ENCODE measurements around the gene TFR2.
A peak's percentile ranks its signal among the peaks of the same experiment; 100 is the strongest.

TFR2 gene

DNA sequence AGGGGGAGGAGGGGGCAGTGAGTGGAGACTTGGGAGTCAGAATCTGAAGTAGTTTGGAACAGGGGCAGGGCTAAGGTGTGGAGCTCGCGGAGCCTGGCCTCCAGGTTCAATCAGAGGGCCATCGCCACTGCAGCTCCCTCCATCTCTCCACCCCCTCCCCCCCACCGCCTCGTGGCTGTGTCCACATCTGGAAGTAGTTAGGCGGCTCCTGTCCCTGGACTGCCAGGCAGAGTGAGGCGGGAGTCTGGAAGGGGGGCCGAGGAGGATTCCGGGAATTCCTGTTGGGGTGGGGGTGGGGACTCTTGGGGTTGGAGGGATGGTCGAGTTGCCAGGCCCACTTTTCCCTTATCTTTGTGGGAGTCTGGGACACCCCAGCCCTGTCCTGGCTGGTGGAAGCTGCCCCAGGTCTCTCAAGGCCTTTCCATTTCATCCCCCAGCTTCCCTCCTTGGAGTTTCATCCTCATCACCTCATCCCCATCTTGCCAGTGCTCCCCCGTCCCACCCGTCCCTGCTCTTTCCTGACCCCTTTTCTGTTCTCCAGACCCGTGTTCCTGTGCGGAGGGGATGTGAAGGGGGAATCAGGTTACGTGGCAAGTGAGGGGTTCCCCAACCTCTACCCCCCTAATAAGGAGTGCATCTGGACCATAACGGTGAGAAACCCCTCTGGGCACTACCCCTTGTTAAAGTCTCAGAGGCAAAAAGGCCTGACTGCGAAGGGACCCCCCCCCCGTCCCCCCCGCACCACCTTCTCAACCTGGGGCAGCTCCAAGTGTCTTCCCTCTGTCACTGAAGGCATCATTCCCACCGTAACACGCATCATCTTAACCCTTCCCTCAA is 38.2 kb downstream of the TFR2 start:
- TF ChIP-seq CTCF (IDR thresholded peaks at IDR 0.05; ENCODE audit: insufficient read depth, low read length, poor library complexity, severe bottlenecking) = no peak
- TF ChIP-seq EZH2phosphoT487 (conservative IDR thresholded peaks at IDR 0.05; ENCODE audit: low read length) = no peak
- Histone ChIP-seq H4K20me1 (ENCODE audit: low read depth, low read length) (no peaks in the 10 kb centered on the region), H3K9me3 (ENCODE audit: insufficient read depth, low read length) (no peaks in the 10 kb centered on the region), H2AFZ (ENCODE audit: low read depth, low read length, severe bottlenecking) (peak overlapping the region; percentile 67), H3F3A (ENCODE audit: insufficient read depth) (no peaks in the 10 kb centered on the region), H3K79me2 (ENCODE audit: insufficient read depth, low read length) (no peaks in the 10 kb centered on the region), H3K27me3 (ENCODE audit: low read length) (no peaks in the 10 kb centered on the region), H3K9me2 (replicated peaks; ENCODE audit: insufficient read depth, low read length) (no peaks in the 10 kb centered on the region), H3K4me3 (ENCODE audit: insufficient read depth, low read length, poor library complexity, severe bottlenecking) (no peak overlapping the region), H3K27ac (ENCODE audit: low read depth, low read length) (no peak overlapping the region), H3K4me2 (ENCODE audit: low read depth, low read length, poor library complexity, severe bottlenecking) (peak overlapping the region; percentile 51), H3K36me3 (ENCODE audit: low read length) (no peaks in the 10 kb centered on the region), H3K9ac (ENCODE audit: low read length) (peak overlapping the region; percentile 58; the same call in 1 of the 2 replicates)

- TF ChIP-seq CTCF (IDR thresholded peaks at IDR 0.05; ENCODE audit: insufficient read depth, low read length, poor library complexity, severe bottlenecking) = peak; percentile 17
- no peak for TF ChIP-seq EZH2phosphoT487 (conservative IDR thresholded peaks at IDR 0.05; ENCODE audit: low read length)
- Histone ChIP-seq H3K4me3 (ENCODE audit: insufficient read depth, low read length, poor library complexity, severe bottlenecking) (no peak overlapping the region), H2AFZ (ENCODE audit: low read depth, low read length, severe bottlenecking) (no peak overlapping the region)
Measured at GRCh38 chr7:100600730-100601038, 40.7 kb downstream of the TFR2 start.

DNA sequence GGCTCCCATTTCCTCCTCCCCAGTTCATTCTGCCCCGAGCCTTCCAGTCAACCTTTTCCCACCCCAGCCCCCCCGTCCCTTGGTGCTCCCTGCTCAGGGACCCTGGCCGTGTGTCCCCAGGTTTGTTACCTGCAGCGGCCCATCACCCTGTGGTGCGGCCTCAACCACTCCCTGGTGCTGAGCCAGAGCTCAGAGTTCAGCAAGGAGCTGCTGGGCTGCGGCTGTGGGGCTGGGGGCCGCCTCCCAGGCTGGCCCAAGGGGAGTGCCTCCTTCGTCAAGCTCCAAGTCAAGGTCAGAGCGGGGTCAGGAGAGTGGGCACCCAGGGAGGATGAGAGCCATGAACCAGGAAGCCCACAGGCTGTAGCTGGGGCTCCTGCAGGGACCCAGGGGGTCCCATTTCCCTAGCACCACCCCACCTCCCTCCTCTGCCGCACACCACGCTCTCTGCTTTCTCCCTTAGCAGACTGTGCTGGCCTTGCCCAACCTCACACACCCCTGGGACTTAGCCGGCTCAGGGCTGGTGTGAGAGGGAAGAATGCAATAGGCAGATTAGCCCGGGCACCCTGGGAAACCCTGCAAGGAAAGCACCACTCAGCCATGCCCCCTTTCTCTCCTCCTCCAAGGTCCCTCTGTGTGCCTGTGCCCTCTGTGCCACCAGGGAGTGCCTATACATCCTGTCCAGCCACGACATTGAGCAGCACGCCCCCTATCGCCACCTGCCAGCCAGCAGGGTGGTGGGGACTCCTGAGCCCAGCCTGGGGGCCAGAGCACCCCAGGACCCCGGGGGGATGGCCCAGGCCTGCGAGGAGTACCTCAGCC is 41.2 kb downstream of the TFR2 start:
- no peak overlapping the region for H3K4me2 ChIP-seq (ENCODE audit: low read depth, low read length, poor library complexity, severe bottlenecking)
- H3K36me3 ChIP-seq (ENCODE audit: low read length) = no peaks in the 10 kb centered on the region
- peak; percentile 80 for TF ChIP-seq CTCF (IDR thresholded peaks at IDR 0.05; ENCODE audit: insufficient read depth, low read length, poor library complexity, severe bottlenecking)
- no peak for TF ChIP-seq EZH2phosphoT487 (conservative IDR thresholded peaks at IDR 0.05; ENCODE audit: low read length)
- no peak overlapping the region for H3K27ac ChIP-seq (ENCODE audit: low read depth, low read length)
- no peak overlapping the region for H2AFZ ChIP-seq (ENCODE audit: low read depth, low read length, severe bottlenecking)
- no peaks in the 10 kb centered on the region for H3F3A ChIP-seq (ENCODE audit: insufficient read depth)
- no peaks in the 10 kb centered on the region for H3K79me2 ChIP-seq (ENCODE audit: insufficient read depth, low read length)
- no peaks in the 10 kb centered on the region for H3K27me3 ChIP-seq (ENCODE audit: low read length)
- no peaks in the 10 kb centered on the region for H3K9me2 ChIP-seq (replicated peaks; ENCODE audit: insufficient read depth, low read length)
- no peak overlapping the region for H3K9ac ChIP-seq (ENCODE audit: low read length)
- H4K20me1 ChIP-seq (ENCODE audit: low read depth, low read length) = no peaks in the 10 kb centered on the region
- no peaks in the 10 kb centered on the region for H3K9me3 ChIP-seq (ENCODE audit: insufficient read depth, low read length)
- H3K4me3 ChIP-seq (ENCODE audit: insufficient read depth, low read length, poor library complexity, severe bottlenecking) = no peak overlapping the region

More at GRCh38 chr7:100600730-100601038, 40.7 kb downstream of the TFR2 start:
- H4K20me1 ChIP-seq (ENCODE audit: low read depth, low read length) = no peaks in the 10 kb centered on the region
- no peak overlapping the region for H3K4me2 ChIP-seq (ENCODE audit: low read depth, low read length, poor library complexity, severe bottlenecking)
- no peaks in the 10 kb centered on the region for H3K27me3 ChIP-seq (ENCODE audit: low read length)
- H3K36me3 ChIP-seq (ENCODE audit: low read length) = no peaks in the 10 kb centered on the region
- no peaks in the 10 kb centered on the region for H3K79me2 ChIP-seq (ENCODE audit: insufficient read depth, low read length)
- H3K9me2 ChIP-seq (replicated peaks; ENCODE audit: insufficient read depth, low read length) = no peaks in the 10 kb centered on the region
- no peaks in the 10 kb centered on the region for H3F3A ChIP-seq (ENCODE audit: insufficient read depth)
- no peak overlapping the region for H3K27ac ChIP-seq (ENCODE audit: low read depth, low read length)
- H3K9me3 ChIP-seq (ENCODE audit: insufficient read depth, low read length) = no peaks in the 10 kb centered on the region
- no peak overlapping the region for H3K9ac ChIP-seq (ENCODE audit: low read length)

Data from SU-DHL-6 (cell line).